Vagina (tissue), 2 donors: ENCODE data around the gene PFDN2. TPM values are rescaled to one million over a fixed set of nuclear protein-coding genes. Genes with fewer than 3 reads are reported as not detected.

Experiments used
- DNase-seq, 2 donors: peaks; one replicate each; pipeline ENCODE4 v3.0.0-alpha.2; 2017; ENCODE audit errors: extremely low spot score in 2 of 2
- H3K27ac ChIP-seq: fragments of 200-600 bp; sonication (generic); one replicate; pipeline ENCODE4 v1.5.1; 2019
- H3K27me3 ChIP-seq: fragments of 200-600 bp; sonication (generic); one replicate; pipeline ENCODE4 v1.5.1; 2019
- H3K36me3 ChIP-seq, 2 donors: fragments of 200-600 bp; sonication (generic); one replicate each; pipeline ENCODE4 v1.5.1; 2017 to 2019
- H3K4me1 ChIP-seq: fragments of 200-600 bp; sonication (generic); one replicate; pipeline ENCODE4 v1.5.1; 2019
- H3K4me3 ChIP-seq, 2 donors: fragments of 200-600 bp; sonication (generic); 1 replicate in 1 of 2; 2 replicates in 1 of 2; pipeline ENCODE4 v1.5.1; 2016 to 2019
- H3K9me3 ChIP-seq: fragments of 200-600 bp; sonication (generic); one replicate; pipeline ENCODE4 v1.5.1; 2019
- CTCF ChIP-seq, 3 experiments: fragments of 450-650 bp in 2 of 3; fragments of 200-600 bp in 1 of 3; sonication (generic) in 1 of 3; IDR thresholded peaks; one replicate each; pipeline ENCODE4 v1.5.1; 2017 to 2019; ENCODE audit warnings: antibody characterized with exemption in 3 of 3, mild to moderate bottlenecking in 2 of 3, moderate library complexity in 2 of 3
- POLR2A ChIP-seq, 2 donors: fragments of 450-650 bp; IDR thresholded peaks; one replicate each; pipeline ENCODE4 v1.6.1; 2017; ENCODE audit warnings: antibody characterized with exemption in 2 of 2, mild to moderate bottlenecking in 2 of 2, moderate library complexity in 2 of 2
- POLR2AphosphoS5 ChIP-seq, 2 donors: sonication (generic); formaldehyde crosslinking; IDR thresholded peaks; one replicate each; pipeline ENCODE4 v1.9.0; 2017; ENCODE audit warnings: antibody characterized with exemption in 2 of 2, mild to moderate bottlenecking in 2 of 2, low read depth in 1 of 2; ENCODE audit not compliant: insufficient read depth in 1 of 2
- intact Hi-C: fragments of 100-400 bp; cut with DNase I; formaldehyde crosslinking; loops from one replicate; pipeline ENCODE4 v1.15.1; 2023
- total RNA-seq: library from RNA; depleted of rRNA; stranded (reverse); fragments of >200 nt; gene quantifications from one replicate; pipeline ENCODE4 v1.2.3, GENCODE V29; 2016

Gene PFDN2
- total RNA-seq, 1 donor from 2014 or later: 47.1 TPM

- H3K4me3 ChIP-seq: no peak overlapping the region
- H3K27me3 ChIP-seq: no peaks in the 10 kb centered on the region
- H3K27ac ChIP-seq: no peak overlapping the region
- no peak for DNase-seq
- H3K4me1 ChIP-seq: peaks cover 41% of the 10 kb centered on the region
- TF ChIP-seq CTCF (IDR thresholded peaks at IDR 0.05) (no peak), POLR2A (IDR thresholded peaks at IDR 0.05) (no peak)
- H3K9me3 ChIP-seq: no peaks in the 10 kb centered on the region
- intact Hi-C loops: no loop called here
- H3K36me3 ChIP-seq: no peaks in the 10 kb centered on the region
Observed at GRCh38 chr1:161114556-161114955, 3.3 kb downstream of the PFDN2 start.

GRCh38 chr1:161113915-161114314, 3.9 kb downstream of the PFDN2 start:
- DNase-seq: no peak
- no peak overlapping the region for H3K4me3 ChIP-seq
- peaks cover 34% of the 10 kb centered on the region for H3K4me1 ChIP-seq
- intact Hi-C loops: no loop called here
- H3K27me3 ChIP-seq: no peaks in the 10 kb centered on the region
- no peaks in the 10 kb centered on the region for H3K9me3 ChIP-seq
- TF ChIP-seq POLR2A (IDR thresholded peaks at IDR 0.05) (no peak), CTCF (IDR thresholded peaks at IDR 0.05) (no peak), POLR2AphosphoS5 (IDR thresholded peaks at IDR 0.05; ENCODE audit: insufficient read depth in 1 of 2, low read depth in 1 of 2) (no peak)
- no peaks in the 10 kb centered on the region for H3K36me3 ChIP-seq
- H3K27ac ChIP-seq: no peak overlapping the region

- intact Hi-C loops: no loop called here
- TF ChIP-seq CTCF (IDR thresholded peaks at IDR 0.05) (no peak), POLR2A (IDR thresholded peaks at IDR 0.05) (no peak), POLR2AphosphoS5 (IDR thresholded peaks at IDR 0.05; ENCODE audit: insufficient read depth in 1 of 2, low read depth in 1 of 2) (no peak)
- no peak for DNase-seq
- Histone ChIP-seq H3K9me3 (no peaks in the 10 kb centered on the region), H3K4me1 (peaks cover 21% of the 10 kb centered on the region), H3K27me3 (no peaks in the 10 kb centered on the region), H3K4me3 (no peak overlapping the region), H3K27ac (no peak overlapping the region), H3K36me3 (no peaks in the 10 kb centered on the region)
Observed at GRCh38 chr1:161111527-161111926, 6.3 kb downstream of the PFDN2 start.

- Histone ChIP-seq H3K27ac (no peak overlapping the region), H3K4me1 (peaks cover 16% of the 10 kb centered on the region), H3K4me3 (no peak overlapping the region), H3K9me3 (no peaks in the 10 kb centered on the region), H3K36me3 (no peaks in the 10 kb centered on the region), H3K27me3 (no peaks in the 10 kb centered on the region)
- TF ChIP-seq CTCF (IDR thresholded peaks at IDR 0.05): no peak
- TF ChIP-seq POLR2A (IDR thresholded peaks at IDR 0.05): no peak
- no peak for TF ChIP-seq POLR2AphosphoS5 (IDR thresholded peaks at IDR 0.05; ENCODE audit: insufficient read depth in 1 of 2, low read depth in 1 of 2)
- no peak for DNase-seq
- intact Hi-C loops: no loop called here
Observed at GRCh38 chr1:161111117-161111516, 6.7 kb downstream of the PFDN2 start.

GRCh38 chr1:161106431-161106830, 11.4 kb downstream of the PFDN2 start:
- H3K27ac ChIP-seq: no peak overlapping the region
- intact Hi-C loops: no loop called here
- H3K4me1 ChIP-seq: no peaks in the 10 kb centered on the region
- H3K9me3 ChIP-seq: no peaks in the 10 kb centered on the region
- no peak overlapping the region for H3K4me3 ChIP-seq
- no peaks in the 10 kb centered on the region for H3K27me3 ChIP-seq
- DNase-seq: no peak
- H3K36me3 ChIP-seq: peaks cover 0 to under 1% of the 10 kb centered on the region in 2 donors
- no peak for TF ChIP-seq POLR2AphosphoS5 (IDR thresholded peaks at IDR 0.05; ENCODE audit: insufficient read depth in 1 of 2, low read depth in 1 of 2)
- TF ChIP-seq CTCF (IDR thresholded peaks at IDR 0.05): no peak
- TF ChIP-seq POLR2A (IDR thresholded peaks at IDR 0.05): no peak
